GM12878 (cell line): ENCODE measurements around the gene RPGR.

Source experiments
- MXI1 ChIP-seq: fragments of 150-350 bp; IDR thresholded peaks from 2 replicates; pipeline ENCODE4 v1.6.1; 2011; ENCODE audit warnings: low read depth, mild to moderate bottlenecking, inconsistent platforms, low read length, improper control_type of control experiment
- TF ChIP-seq, protein P1 (sequence below): fragments of 450-650 bp; IDR thresholded peaks from 2 replicates; pipeline ENCODE4 v1.6.1; 2017; ENCODE audit warnings: antibody characterized with exemption, mild to moderate bottlenecking, moderate library complexity
- TF ChIP-seq, protein P2 (sequence below), 3 experiments: IDR thresholded peaks in 2 of 3; conservative IDR thresholded peaks in 1 of 3; 2 replicates each; pipeline ENCODE4 v1.5.1; 2011; ENCODE audit warnings: low read depth in 3 of 3, low read length in 3 of 3, mild to moderate bottlenecking in 3 of 3, control low read depth in 2 of 3, moderate library complexity in 2 of 3, inconsistent platforms in 1 of 3, mixed read lengths in 1 of 3; ENCODE audit not compliant: control insufficient read depth in 2 of 3, insufficient read depth in 1 of 3; ENCODE audit errors: extremely low read depth in 1 of 3

DNA sequence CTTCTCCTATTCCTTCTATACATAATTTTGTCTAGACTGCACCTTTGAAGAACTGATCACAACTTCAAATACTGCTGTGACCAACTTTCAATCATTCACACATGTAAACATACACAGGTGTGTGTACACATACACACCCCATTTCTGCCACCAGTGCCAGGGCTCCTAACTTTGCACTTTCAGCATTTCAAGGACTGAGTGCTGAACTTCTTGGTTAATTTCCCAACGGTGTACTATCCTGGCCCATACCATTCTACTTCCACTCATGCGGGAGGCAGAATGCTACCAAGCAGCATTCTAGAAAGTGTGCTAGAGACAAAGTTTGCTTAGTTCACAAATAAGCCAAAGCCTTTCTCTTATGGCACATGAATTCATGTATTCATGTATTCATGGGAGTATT lies 51.2 kb downstream of the RPGR start:
- TF ChIP-seq, protein P1, sequence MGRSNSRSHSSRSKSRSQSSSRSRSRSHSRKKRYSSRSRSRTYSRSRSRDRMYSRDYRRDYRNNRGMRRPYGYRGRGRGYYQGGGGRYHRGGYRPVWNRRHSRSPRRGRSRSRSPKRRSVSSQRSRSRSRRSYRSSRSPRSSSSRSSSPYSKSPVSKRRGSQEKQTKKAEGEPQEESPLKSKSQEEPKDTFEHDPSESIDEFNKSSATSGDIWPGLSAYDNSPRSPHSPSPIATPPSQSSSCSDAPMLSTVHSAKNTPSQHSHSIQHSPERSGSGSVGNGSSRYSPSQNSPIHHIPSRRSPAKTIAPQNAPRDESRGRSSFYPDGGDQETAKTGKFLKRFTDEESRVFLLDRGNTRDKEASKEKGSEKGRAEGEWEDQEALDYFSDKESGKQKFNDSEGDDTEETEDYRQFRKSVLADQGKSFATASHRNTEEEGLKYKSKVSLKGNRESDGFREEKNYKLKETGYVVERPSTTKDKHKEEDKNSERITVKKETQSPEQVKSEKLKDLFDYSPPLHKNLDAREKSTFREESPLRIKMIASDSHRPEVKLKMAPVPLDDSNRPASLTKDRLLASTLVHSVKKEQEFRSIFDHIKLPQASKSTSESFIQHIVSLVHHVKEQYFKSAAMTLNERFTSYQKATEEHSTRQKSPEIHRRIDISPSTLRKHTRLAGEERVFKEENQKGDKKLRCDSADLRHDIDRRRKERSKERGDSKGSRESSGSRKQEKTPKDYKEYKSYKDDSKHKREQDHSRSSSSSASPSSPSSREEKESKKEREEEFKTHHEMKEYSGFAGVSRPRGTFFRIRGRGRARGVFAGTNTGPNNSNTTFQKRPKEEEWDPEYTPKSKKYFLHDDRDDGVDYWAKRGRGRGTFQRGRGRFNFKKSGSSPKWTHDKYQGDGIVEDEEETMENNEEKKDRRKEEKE: no peak
- TF ChIP-seq, protein P2, sequence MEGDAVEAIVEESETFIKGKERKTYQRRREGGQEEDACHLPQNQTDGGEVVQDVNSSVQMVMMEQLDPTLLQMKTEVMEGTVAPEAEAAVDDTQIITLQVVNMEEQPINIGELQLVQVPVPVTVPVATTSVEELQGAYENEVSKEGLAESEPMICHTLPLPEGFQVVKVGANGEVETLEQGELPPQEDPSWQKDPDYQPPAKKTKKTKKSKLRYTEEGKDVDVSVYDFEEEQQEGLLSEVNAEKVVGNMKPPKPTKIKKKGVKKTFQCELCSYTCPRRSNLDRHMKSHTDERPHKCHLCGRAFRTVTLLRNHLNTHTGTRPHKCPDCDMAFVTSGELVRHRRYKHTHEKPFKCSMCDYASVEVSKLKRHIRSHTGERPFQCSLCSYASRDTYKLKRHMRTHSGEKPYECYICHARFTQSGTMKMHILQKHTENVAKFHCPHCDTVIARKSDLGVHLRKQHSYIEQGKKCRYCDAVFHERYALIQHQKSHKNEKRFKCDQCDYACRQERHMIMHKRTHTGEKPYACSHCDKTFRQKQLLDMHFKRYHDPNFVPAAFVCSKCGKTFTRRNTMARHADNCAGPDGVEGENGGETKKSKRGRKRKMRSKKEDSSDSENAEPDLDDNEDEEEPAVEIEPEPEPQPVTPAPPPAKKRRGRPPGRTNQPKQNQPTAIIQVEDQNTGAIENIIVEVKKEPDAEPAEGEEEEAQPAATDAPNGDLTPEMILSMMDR (IDR thresholded peaks at IDR 0.05 in 2 of 3, conservative IDR thresholded peaks at IDR 0.05 in 1 of 3; ENCODE audit: control insufficient read depth in 2 of 3, extremely low read depth in 1 of 3, insufficient read depth in 1 of 3, low read depth in 3 of 3, low read length in 3 of 3): no peak
- TF ChIP-seq MXI1: no peak
